HG03342 (cell line): ENCODE measurements around the gene ADGRF4.
"Not testable (repeated sequence)": the region's sequence is repeated elsewhere in the genome, so short reads cannot be mapped to it uniquely, and the experiment has no call there.

Experiments
- ATAC-seq: cut with Tn5 transposase; IDR thresholded peaks from one replicate; pipeline ENCODE4 v1.9.1; 2021; ENCODE audit warnings: mild to moderate bottlenecking, moderate library complexity; ENCODE audit not compliant: unreplicated experiment

ADGRF4 gene

GRCh38 chr6:47734831-47735481 is 36.6 kb downstream of the ADGRF4 start:
- no peak for ATAC-seq

DNA sequence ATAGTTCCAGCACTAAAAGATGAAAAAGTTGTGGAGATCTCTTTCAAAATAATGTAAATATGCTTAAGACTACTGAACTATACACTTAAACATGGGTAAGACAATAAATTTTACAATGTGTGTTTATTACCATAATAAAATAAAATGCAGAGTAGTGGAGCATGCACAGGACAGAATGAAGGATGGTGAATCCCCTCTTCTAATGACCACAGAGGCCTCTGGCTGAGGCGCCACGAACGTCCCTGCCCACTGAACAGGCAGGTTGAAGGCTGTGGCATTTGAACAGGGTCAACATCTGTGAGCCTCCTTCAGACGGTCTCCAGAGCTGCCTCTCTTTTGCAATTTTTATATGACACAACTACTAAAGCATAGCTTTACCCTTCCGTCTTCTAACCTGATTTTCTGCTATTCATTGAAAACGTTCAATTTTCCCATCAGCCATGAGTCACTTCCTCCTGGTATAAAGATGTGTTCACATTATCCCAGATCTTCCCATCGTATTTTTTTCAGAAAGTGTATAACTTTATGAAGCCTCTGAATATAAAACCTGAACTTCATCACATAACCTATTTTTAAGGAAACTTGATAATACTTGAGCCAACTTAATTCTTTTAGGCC is 37.8 kb downstream of the ADGRF4 start:
- ATAC-seq = no peak

DNA sequence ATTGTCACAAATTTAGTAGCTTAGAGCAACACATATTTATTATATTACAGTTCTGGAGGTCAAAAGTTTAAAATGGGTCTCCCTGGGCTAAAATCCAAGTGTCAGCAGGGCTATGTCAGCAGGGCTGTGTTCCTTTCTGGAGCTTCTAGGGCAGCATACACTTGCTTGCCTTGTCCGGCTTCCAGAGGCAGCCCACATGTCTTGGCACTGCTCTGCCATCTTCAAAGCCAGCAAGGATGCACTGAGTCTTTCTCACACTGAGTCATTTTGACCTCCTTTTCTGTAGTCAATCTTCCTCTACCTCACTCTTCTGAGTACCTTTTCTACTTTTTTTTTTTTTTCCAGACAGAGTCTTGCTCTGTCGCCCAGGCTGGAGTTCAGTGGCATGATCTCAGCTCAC is 39.0 kb downstream of the ADGRF4 start:
- no peak for ATAC-seq

- ATAC-seq = no peak
These were observed 42.3 kb downstream of the ADGRF4 start for GRCh38 chr6:47740714-47741113.

GRCh38 chr6:47741807-47742206 is 43.4 kb downstream of the ADGRF4 start:
- ATAC-seq = no peak

DNA sequence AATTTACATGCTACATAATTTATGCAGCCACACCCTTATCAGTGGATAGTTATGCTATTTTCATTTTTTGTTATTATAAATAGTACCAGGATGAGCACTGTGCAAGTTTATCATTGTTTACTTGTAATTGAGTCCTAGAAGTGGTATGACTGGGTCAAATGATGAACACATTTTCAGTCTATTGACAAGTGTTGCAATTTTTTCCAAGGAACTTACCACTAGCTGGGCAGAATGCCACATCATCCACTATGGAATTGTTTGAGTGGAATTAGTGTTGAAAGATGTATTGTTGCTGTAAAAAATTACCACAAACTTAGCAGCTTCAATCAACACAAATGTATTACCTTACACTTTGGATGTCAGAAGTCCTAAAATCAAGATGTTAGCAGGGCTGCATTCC is 45.4 kb downstream of the ADGRF4 start:
- no peak for ATAC-seq

GRCh38 chr6:47745269-47745668 is 46.9 kb downstream of the ADGRF4 start:
- ATAC-seq = not testable (repeated sequence)

- ATAC-seq = no peak
These were observed 51.4 kb downstream of the ADGRF4 start for GRCh38 chr6:47749757-47750156.

DNA sequence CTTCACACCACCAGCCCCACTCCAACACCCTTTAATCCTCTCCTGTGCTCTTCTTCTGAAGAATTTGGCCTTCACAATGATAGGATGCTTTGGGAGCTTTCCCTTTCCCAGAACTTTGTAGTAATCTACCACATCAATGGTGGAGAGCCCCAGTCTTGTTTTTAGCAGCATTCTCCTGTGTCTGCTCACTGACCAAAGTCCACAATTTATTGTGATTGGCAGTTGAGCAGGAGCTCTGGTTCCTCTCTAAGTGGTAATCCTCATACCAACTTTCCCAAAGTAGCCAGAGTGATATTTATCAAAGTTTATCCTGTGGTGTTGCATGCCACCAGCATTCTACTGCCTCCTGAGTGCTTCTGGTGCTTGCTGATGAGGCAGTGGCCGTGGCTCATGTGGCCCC is 54.4 kb downstream of the ADGRF4 start:
- no peak for ATAC-seq

DNA sequence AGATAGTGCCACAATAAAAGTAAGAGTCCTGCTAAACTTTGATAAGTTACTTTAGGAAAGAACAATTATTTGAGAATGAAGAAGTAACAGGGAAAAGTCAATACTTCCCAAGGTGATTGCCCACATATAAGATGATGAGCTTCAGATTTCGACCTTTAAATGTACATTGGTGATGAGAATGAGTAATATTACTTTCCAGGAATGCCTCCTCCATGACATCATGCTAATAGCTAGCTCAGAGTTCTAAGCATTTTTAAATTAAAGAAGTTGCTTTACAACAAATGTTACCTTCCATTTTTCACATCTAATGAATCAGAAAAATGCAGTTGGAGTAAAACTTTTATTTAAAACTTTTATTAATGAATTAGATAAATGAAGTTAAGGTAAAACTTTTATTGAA is 61.0 kb downstream of the ADGRF4 start:
- no peak for ATAC-seq

DNA sequence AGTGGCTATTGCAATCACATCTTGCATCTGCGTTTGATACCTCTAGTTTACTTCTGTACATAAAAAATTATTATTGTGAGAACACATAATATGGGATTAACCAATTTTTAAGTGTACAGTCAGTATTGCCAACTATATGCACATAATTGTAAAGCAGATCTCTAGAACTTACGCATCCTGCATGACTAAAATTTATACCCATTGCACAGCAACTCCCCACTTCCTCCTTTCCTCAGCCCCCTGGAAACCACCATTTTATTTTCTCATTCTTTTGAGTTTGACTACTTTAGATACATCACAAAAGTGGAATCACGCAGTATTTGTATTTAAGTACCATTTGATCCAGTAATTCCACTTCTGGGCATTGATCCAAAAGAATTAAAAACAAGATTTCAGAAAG is 64.1 kb downstream of the ADGRF4 start:
- ATAC-seq = no peak

- ATAC-seq = no peak
These were observed 68.1 kb downstream of the ADGRF4 start for GRCh38 chr6:47766445-47766844.

GRCh38 chr6:47767102-47767501 is 68.7 kb downstream of the ADGRF4 start:
- no peak for ATAC-seq

DNA sequence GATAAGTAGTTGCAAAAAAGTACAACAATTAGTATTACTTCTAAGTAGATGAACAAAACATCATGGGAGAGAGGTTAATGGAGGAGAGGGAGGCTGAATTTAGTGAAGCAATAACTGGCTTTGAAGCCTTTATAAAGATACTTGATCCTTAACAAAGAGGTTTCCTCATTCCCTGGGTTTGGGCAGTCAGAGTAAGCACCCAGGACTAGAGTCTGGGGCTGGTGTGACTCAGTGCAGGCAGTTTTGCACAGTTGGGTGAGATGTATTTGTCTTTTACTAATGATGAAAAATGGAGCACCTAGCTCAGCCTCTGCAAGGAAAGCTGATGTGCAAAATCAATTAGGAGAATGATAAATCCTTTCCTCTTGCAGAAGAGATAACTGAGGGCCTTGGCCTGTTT is 71.6 kb downstream of the ADGRF4 start:
- ATAC-seq = no peak
